ENCODE data around the gene ADGRG3.
"Not testable (repeated sequence)": the region's sequence is repeated elsewhere in the genome, so short reads cannot be mapped to it uniquely, and the experiment has no call there.

ADGRG3 gene

DNA sequence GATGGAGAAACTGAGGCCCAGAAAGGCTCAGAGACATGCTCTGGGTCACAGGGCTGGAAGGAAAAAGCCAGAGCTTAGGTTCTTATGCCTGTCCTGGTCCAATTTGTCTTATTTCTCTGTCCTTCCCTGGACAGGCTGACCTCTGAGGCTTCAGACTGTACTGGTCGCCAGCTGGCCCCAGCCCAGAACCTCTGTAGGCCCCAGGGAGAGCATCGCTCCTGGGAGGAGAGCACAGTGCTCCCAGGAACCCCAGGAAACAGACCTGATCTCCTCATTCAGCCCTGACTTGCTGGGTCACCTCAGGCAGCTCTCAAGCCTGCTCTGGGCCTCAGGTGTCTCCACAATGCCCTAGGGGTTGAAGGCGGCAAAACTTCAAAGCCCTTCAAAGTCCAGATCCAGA lies 31.4 kb downstream of the ADGRG3 start:
- no peak for DNase-seq

- DNase-seq = no peak
Measured at GRCh38 chr16:57699899-57700298, 31.8 kb downstream of the ADGRG3 start.

GRCh38 chr16:57700781-57701551 lies 32.9 kb downstream of the ADGRG3 start:
- no peak for DNase-seq

- no peak for DNase-seq
Measured at GRCh38 chr16:57701759-57702371, 33.8 kb downstream of the ADGRG3 start.

DNA sequence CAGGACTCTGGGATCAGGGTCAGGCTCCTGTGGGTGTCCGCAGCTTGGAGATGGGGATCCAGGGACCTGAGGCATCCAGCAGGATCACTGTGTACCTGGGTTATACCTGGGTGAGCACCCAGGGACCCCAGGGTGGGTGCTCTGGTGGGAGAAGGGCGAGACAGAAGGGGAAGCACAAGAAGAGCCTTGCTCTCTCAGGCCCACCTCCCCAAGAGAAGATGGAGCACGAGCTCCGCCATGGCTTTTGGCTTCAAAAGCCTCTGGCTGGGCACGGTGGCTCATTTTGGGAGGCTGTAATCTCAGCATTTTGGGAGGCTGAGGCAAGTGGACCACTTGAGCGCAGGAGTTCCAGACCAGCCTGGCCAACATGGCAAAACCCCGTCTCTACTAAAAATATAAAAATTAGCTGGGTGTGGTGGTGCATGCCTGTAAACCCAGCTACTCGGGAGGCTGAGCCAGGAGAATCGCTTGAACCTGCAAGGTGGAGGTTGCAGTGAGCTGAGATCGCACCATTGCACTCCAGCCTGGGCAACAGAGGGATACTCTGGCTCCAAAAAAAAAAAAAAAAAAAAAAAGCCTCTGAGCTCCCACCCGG lies 35.4 kb downstream of the ADGRG3 start:
- DNase-seq = no peak

- DNase-seq = no peak
Measured at GRCh38 chr16:57704011-57704904, 36.2 kb downstream of the ADGRG3 start.

- no peak for DNase-seq
Measured at GRCh38 chr16:57704905-57705852, 37.1 kb downstream of the ADGRG3 start.

- no peak for DNase-seq
Measured at GRCh38 chr16:57706717-57707116, 38.6 kb downstream of the ADGRG3 start.

GRCh38 chr16:57707331-57707730 lies 39.2 kb downstream of the ADGRG3 start:
- DNase-seq = no peak

DNA sequence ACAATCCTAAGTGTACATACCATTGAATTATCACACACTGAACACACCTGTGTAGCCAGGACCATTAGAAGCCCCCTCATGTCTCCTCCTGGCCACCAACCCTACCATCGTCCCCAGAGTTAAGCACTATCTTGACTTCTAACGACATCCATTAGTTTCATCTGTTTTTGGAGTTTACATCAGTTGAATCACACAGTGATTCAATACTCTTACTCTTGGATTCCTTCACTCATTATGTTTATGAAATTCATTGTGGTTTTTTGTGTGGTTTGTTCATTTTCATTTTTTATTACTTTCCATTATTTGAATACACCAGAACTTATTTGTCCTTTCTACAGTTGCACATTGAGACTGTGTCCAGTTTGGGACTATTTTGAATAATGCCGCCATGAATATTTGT lies 40.1 kb downstream of the ADGRG3 start:
- peak; percentile 16 for DNase-seq

GRCh38 chr16:57709663-57710062 lies 41.6 kb downstream of the ADGRG3 start:
- DNase-seq = peak; percentile 4

GRCh38 chr16:57711346-57711745 lies 43.2 kb downstream of the ADGRG3 start:
- peak; percentile 45 for DNase-seq

GRCh38 chr16:57711993-57712392 lies 43.9 kb downstream of the ADGRG3 start:
- peak; percentile 10 for DNase-seq

DNA sequence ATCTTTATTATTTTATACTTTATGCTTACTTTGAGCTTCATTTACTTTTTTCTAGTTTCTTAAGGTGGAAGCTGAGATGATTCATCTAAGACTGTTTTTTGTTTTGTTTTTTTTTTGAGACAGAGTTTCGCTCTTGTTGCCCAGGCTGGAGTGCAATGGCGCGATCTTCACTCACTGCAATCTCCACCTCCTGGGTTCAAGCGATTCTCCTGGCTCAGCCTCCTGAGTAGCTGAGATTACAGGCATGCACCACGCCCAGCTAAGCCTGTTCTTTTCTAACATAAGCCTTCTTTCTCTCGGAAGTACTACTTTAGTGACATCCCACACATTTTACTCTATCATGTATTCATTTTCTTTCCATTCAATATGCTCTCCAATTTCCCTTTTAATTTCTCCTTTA lies 44.5 kb downstream of the ADGRG3 start:
- not testable (repeated sequence) for DNase-seq

DNA sequence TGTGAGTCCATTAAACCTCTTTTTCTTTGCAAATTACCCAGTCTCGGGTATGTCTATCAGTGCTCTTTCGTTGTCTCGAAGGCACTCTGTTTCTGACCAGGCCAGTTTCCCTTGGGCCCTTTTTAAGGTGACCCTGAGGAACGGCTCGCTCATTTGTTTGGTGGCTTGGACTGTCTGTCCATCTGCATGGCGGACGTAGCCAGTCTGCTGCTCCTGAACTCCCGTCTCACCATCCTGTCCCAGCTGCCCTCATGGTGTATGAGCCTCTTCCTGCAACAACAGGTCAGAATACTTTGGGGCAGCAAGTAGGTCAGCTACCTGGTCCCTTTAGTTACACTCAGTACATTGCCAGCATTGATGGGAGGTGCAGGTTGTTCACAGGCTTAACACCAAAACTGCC lies 45.5 kb downstream of the ADGRG3 start:
- DNase-seq = no peak

DNA sequence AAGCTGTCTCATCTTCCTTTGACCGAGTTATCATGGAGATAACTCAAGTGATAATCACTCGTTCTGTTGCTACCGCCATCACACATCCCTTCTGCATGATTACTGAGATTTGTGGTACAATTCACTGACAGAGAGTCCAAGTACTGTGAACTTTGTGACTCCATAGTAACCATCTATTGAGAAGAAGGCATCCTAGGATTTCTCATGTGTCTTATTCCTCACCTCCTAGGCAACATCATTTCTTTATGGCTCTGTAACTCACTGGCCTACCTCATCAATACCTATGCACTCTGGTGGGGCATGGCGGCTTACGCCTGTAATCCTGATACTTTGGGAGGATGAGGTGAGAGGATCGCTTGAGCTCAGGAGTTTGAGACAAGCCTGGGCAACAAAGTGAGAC lies 45.9 kb downstream of the ADGRG3 start:
- no peak for DNase-seq

- DNase-seq = peak; percentile 76
Measured at GRCh38 chr16:57720142-57720575, 52.1 kb downstream of the ADGRG3 start.

DNA sequence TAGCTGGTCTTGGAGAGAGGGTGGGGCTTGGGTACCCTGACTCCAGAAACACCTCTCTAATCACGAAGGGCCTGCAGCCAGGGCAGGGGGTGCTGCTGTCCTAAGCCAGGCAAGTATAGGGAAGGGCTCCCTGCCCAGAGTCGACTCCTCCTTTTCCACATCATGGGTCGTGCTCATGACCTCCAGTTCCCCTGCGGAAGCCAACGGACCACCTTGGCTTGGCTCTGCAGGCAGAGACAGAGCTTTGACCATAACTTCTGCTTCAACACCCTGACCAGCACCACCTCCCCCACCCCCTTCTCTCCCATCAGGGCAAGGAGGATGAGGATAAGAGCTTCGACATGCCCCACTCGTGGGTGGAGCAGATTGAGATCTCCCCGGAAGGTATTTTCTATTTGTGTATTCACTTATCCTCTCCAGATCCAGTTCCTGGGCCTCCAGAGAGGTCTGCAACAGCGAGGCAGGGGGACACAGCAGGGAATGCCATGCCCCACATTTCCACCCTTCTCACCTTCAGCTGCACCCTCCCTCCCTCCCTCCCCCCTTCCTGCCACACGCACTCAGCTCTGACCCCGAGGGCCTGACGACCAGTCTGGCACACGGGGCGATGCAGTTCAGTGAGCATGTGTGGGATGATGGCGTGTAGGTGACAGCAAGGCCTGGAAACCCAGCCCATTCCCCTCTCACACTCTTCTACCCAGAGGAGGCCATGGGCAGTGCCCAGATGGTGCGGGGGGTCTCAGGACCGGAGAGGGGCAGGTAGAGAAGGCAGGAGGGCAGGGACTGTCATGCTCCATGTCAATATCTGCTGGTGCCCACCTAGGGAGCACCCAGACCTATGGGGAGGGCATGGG lies 53.5 kb downstream of the ADGRG3 start:
- no peak for DNase-seq

DNA sequence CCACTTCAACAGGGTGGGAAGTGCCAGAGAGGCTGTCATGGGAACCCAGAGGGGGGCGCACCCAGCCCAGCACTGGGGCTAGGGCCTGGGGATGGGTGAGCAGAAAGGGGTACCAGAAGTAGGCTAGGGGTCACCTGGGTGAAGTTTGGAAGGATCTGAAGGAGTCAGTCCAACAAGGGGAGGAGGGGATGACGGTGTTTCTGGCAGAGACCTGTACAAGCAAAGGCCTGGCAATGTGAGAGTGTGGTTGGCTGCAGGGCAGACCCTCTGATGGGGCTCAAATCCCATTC lies 54.0 kb downstream of the ADGRG3 start:
- no peak for DNase-seq

DNA sequence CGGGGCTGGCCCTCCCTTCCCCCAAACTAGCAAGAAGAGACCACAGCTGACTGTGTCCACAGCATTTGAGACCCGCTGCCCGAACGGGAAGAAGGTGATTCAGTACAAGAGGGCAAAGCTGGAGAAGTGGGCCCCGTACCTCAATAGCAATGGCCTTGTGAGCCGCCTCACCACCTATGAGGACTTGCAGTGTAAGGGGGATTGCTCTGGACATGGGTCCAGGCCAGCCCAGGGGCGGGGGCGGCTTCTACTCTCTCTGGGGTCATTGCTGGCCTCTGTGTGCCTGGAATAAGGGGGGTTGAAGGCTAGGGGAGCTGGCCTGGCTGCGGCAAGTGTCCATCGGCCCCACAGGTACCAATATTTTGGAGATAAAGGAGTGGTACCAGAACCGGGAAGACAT lies 54.5 kb downstream of the ADGRG3 start:
- DNase-seq = no peak

DNA sequence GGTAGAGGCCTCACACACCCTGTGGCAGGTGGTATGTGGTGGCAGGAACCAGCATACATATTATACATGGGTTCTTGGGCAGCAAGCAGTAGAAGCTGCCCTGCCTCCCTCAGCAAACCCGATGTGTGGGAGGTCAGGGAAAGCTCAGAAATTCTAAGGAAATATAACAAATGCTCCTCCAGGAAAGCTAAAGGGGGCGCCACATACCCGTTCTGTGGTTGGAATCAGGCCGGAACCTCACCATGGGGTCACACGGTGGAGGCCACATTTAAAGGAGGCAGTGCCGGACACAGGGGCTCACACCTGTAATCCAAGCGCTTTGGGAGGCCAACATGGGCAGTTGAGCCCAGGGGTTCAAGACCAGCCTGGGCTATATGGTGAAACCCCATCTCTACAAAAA lies 55.1 kb downstream of the ADGRG3 start:
- no peak for DNase-seq
